Hematopoietic multipotent progenitor cell treated with erythropoietin and hydrocortisone succinate and interleukin-3 and kit ligand, for 8 days (in vitro differentiated cells): ENCODE data around the gene CYP4F8.
A peak's percentile ranks its signal among the peaks of the same experiment; 100 is the strongest.
"Not testable (repeated sequence)": the region's sequence is repeated elsewhere in the genome, so short reads cannot be mapped to it uniquely, and the experiment has no call there.

ENCODE experiments used
- DNase-seq: peaks from one replicate; pipeline ENCODE4 v3.0.0-alpha.2; 2015

The CYP4F8 gene

GRCh38 chr19:15614507-15615379 is at the start of gene CYP4F8:
Gene CYP4F8 (plus strand): TSS chr19:15615218. CDS start chr19:15615617, 399 bp downstream.
- DNase-seq, result no peak

DNA sequence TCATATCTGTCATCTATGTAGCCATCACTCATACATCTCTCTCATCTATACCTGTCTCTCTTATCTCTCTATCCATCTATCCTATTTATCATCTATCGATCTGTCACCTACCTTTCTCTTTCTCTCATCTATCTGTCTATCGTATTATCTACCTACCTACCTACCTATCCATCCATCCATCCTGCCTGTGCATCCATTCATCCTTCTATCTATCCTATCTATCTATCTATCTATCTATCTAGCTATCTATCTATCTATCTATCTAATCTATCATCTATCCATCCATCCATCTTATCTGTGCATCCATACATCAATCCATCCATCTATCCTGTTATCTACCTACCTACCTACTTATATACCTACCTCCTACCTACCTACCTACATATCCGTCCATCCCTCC is 44.6 kb upstream of the CYP4F8 start:
- no peak for DNase-seq

DNA sequence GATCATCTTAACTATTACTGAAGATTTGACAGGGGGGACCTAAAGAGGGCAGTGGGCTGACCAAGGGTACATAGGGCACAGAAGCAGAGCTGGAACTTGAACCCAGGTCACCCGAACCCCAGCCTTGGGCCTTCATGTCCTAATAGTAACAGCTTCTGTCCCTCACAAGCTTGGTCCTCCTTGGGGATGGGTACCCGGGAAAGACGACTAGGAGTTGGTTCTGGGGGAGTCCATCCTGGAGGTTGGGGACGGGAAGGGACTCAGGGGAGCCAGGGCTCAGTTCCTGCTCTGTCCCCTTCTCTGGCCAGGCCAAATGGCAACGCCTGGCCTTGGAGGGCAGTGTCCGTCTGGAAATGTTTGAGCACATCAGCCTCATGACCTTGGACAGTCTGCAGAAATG is 39.6 kb upstream of the CYP4F8 start:
- DNase-seq, result no peak

- no peak for DNase-seq
These were observed 38.4 kb upstream of the CYP4F8 start for GRCh38 chr19:15576526-15577156.

GRCh38 chr19:15577184-15577771 is 37.7 kb upstream of the CYP4F8 start:
- no peak for DNase-seq

DNA sequence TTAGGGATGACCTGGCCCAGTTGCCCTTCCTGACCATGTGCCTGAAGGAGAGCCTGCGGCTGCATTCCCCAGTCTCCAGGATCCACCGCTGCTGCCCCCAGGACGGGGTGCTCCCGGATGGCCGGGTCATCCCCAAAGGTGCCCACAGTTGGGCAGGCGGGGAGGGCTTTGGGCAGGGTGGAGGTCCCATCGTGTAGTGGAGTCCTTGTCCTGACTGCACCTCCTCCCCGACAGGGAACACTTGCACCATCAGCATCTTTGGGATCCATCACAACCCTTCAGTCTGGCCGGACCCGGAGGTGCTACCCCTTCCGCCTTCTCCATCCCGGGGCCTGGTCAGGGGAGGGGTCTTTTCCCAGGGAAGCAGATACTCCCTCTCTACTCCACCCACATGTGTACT is 31.7 kb upstream of the CYP4F8 start:
- no peak for DNase-seq

DNA sequence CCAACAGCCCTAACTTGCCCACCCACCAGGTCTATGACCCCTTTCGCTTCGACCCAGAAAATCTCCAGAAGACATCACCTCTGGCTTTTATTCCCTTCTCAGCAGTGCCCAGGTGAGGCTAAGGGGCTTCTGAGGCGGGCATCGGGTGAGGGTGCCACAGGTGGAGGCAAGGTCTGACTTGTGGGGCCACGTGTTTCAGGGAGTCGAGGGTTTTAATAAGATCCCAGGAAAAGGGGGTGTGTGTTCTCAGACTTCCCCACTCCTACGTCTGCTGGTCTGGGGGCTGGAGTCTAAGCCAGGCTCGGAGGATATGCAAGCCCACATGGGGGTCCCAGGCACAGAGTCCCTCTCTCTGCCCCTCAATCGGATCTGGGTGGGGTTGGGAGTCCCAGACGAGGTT is 30.9 kb upstream of the CYP4F8 start:
- no peak for DNase-seq

- peak; percentile 63 for DNase-seq
These were observed 30.4 kb upstream of the CYP4F8 start for GRCh38 chr19:15584541-15585115.

DNA sequence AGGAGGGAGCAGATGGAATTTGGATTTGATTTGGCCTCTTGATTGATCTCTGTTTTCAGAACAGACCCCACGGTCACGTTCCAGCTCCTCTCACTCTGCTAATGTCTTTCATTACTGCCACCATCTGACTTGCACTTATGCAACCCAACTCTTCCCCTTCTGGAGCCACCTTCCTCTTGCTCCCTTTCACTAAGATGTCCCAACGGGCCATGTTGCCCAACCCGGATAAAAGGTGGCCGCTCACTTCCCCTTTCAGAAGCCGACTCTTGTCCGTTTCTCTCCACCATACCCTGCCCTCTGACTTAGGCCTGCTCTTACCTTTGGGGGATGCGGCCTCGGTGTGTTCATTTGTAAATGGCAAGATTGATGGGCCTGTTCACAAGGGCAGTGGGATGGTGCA is 27.4 kb upstream of the CYP4F8 start:
- DNase-seq, result no peak

- DNase-seq, result no peak
These were observed 26.8 kb upstream of the CYP4F8 start for GRCh38 chr19:15588265-15588664.

DNA sequence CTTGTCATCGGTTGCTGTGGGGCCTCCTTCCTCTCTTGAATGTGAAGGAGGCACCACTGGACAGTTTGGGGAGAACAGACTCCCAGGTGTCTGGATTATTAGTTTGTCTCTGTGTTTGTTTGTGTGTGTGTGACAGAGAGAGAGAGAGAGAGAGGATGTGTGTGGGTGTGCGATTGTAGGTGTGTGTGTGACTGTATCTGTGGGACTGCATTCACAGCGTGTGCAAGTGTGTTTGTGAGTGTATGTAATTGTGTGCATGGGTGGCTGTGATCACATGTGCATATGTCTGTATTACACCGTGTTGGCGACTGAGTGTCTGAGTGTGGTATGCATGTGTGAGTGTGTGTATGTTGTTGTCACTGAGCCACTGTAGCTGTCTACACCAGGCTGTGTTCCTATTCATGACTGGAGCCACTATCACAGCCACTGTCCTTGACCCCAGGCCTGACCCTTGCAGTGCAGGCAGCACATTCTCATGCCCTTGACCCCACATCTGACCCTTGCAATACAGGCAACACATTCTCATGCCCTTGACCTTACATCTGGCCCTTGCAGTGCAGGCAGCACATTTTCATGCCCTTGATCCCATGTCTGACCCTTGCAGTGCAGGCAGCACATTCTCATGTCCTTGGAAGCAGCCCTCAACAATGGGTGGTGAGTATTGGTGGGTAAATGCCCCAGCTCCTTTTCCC is 25.1 kb upstream of the CYP4F8 start:
- no peak for DNase-seq

DNA sequence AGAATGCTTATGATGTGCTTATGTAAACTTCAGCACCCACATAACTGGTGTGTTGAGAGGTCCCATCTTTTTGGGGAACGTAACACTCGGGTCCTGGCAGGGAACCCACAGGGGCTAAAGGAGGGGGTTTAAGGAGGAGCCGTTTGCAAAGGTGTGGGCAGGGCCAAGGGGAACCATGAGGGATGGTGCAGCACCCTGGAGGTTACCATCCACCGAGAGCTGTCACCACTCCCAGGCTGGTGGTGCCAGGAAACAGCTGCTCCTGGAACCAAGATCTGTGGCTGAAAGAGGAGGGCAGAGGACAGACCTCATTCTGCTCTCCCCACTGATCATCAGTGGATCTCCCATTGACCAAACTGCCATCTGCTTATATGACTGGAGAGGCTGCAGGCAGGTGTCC is 23.2 kb upstream of the CYP4F8 start:
- no peak for DNase-seq

DNA sequence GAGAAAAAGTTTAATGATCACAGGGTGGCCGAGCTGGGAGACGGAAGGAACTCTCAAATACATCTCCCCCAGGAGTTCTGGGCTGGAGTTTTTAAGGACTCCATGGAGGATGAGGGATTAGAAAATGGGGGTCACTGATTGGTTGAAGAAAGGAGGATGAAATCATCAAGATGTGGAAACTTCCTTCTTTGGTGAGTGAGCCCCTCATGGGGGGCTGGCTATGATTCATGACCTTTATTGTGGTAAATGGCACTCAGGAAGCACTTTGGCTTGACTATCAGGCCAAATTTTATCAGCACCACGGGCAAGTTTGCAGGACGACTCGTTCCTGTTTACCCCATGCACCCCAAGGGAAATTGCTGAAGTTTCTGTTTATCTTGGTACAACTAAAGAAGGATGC is 22.5 kb upstream of the CYP4F8 start:
- DNase-seq, result not testable (repeated sequence)

DNA sequence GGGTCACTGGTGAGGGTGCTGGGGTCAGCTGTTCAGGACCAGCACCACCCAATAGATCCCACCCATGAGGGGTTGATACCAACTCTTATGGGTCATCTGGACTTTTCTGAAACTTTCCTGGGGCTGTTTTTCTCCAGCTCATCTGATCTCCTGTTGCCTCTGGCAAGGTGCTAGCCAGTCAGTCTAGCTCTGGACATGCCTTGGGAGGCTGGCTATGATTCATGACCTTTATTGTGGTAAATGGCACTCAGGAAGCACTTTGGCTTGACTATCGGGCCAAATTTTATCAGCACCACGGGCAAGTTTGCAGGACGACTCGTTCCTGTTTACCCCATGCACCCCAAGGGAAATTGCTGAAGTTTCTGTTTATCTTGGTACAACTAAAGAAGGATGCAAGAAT is 21.3 kb upstream of the CYP4F8 start:
- DNase-seq, result not testable (repeated sequence)

GRCh38 chr19:15595069-15595468 is 19.9 kb upstream of the CYP4F8 start:
- no peak for DNase-seq

DNA sequence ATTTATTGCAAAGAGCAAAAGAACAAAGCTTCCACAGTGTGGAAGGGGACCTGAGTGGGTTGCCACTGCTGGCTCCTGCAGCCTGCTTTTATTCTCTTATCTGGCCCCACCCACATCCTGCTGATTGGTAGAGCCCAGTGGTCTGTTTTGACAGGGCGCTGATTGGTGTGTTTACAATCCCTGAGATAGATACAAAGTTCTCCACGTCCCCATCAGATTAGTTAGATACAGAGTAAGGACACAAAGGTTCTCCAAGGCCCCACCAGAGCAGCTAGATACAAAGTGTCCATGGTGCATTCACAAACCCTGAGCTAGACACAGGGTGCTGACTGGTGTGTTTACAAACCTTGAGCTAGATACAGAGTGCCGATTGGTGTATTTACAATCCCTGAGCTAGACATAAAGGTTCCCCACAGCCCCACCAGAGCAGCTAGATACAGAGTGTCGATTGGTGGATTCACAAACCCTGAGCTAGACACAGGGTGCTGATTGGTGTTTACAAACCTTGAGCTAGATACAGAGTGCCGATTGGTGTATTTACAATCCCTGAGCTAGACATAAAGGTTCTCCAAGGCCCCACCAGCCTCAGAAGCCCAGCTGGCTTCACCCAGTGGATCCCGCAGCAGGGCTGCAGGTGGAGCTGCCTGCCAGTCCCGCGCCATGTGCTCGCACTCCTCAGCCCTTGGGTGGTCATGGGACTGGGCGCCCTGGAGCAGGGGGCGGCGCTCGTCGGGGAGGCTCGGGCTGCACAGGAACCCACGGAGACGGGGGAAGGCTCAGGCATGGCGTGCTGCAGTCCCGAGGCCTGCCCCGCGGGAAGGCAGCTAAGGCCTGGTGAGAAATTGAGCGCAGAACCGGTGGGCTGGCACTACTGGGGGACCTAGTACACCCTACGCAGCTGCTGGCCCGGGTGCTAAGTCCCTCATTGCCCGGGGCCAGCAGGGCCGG is 6.8 kb upstream of the CYP4F8 start:
- not testable (repeated sequence) for DNase-seq

GRCh38 chr19:15609261-15609660 is 5.8 kb upstream of the CYP4F8 start:
- DNase-seq, result no peak

DNA sequence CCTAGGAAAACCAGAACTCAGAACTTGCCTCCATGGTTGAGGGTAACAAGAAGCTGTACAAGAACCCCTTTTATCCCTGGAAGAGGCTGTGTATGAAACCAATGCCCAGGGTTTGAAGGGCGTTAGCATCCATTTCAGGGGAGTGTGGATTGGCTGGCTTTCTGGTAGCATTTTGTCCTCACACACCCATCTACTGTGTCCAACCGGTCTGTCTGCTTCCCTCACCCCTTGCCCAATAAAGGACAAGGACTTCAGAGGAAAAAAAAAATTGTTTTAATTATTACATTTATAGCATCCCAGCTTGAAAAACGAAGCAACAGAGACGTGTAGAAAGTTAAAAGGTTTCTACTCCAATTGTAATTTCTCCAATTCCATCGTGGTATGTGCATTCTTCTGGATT is 2.7 kb upstream of the CYP4F8 start:
- no peak for DNase-seq

GRCh38 chr19:15613338-15613737 is 1.7 kb upstream of the CYP4F8 start:
- no peak for DNase-seq

GRCh38 chr19:15615526-15615925 is 508 bp downstream of the CYP4F8 start:
- DNase-seq, result no peak

GRCh38 chr19:15616183-15616582 is 1.2 kb downstream of the CYP4F8 start:
- no peak for DNase-seq
